ENCODE data around the gene PRICKLE1.

PRICKLE1 gene

GRCh38 chr12:42574851-42575266, 14.7 kb downstream of the PRICKLE1 start:
- DNase-seq (ENCODE audit: extremely low read depth, insufficient read length): no peak
- Histone ChIP-seq H3K36me3 (ENCODE audit: control insufficient read depth, insufficient read depth, low read length) (no peaks in the 10 kb centered on the region), H3K4me3 (replicated peaks; ENCODE audit: low read depth, low read length) (no peak overlapping the region), H3K27me3 (replicated peaks; ENCODE audit: control insufficient read depth, insufficient read depth, low read length) (no peaks in the 10 kb centered on the region)
- no peak for TF ChIP-seq CTCF (IDR thresholded peaks at IDR 0.05; ENCODE audit: insufficient read depth, low read length, poor library complexity, severe bottlenecking)

GRCh38 chr12:42571327-42572009, 18.1 kb downstream of the PRICKLE1 start:
- no peaks in the 10 kb centered on the region for H3K36me3 ChIP-seq (ENCODE audit: control insufficient read depth, insufficient read depth, low read length)
- no peak overlapping the region for H3K4me3 ChIP-seq (replicated peaks; ENCODE audit: low read depth, low read length)
- DNase-seq (ENCODE audit: extremely low read depth, insufficient read length): no peak
- TF ChIP-seq CTCF (IDR thresholded peaks at IDR 0.05; ENCODE audit: insufficient read depth, low read length, poor library complexity, severe bottlenecking): no peak
- H3K27me3 ChIP-seq (replicated peaks; ENCODE audit: control insufficient read depth, insufficient read depth, low read length): no peaks in the 10 kb centered on the region

GRCh38 chr12:42570076-42570475, 19.5 kb downstream of the PRICKLE1 start:
- no peak for DNase-seq (ENCODE audit: extremely low read depth, insufficient read length)
- Histone ChIP-seq H3K36me3 (ENCODE audit: control insufficient read depth, insufficient read depth, low read length) (no peaks in the 10 kb centered on the region), H3K27me3 (replicated peaks; ENCODE audit: control insufficient read depth, insufficient read depth, low read length) (no peaks in the 10 kb centered on the region), H3K4me3 (replicated peaks; ENCODE audit: low read depth, low read length) (no peak overlapping the region)
- TF ChIP-seq CTCF (IDR thresholded peaks at IDR 0.05; ENCODE audit: insufficient read depth, low read length, poor library complexity, severe bottlenecking): no peak

GRCh38 chr12:42568952-42569915, 20.3 kb downstream of the PRICKLE1 start:
- no peaks in the 10 kb centered on the region for H3K36me3 ChIP-seq (ENCODE audit: control insufficient read depth, insufficient read depth, low read length)
- H3K4me3 ChIP-seq (replicated peaks; ENCODE audit: low read depth, low read length): no peak overlapping the region
- H3K27me3 ChIP-seq (replicated peaks; ENCODE audit: control insufficient read depth, insufficient read depth, low read length): no peaks in the 10 kb centered on the region
- TF ChIP-seq CTCF (IDR thresholded peaks at IDR 0.05; ENCODE audit: insufficient read depth, low read length, poor library complexity, severe bottlenecking): peak; percentile 49
- no peak for DNase-seq (ENCODE audit: extremely low read depth, insufficient read length)

- no peaks in the 10 kb centered on the region for H3K36me3 ChIP-seq (ENCODE audit: control insufficient read depth, insufficient read depth, low read length)
- no peaks in the 10 kb centered on the region for H3K27me3 ChIP-seq (replicated peaks; ENCODE audit: control insufficient read depth, insufficient read depth, low read length)
- no peak overlapping the region for H3K4me3 ChIP-seq (replicated peaks; ENCODE audit: low read depth, low read length)
- TF ChIP-seq CTCF (IDR thresholded peaks at IDR 0.05; ENCODE audit: insufficient read depth, low read length, poor library complexity, severe bottlenecking): no peak
- no peak for DNase-seq (ENCODE audit: extremely low read depth, insufficient read length)
Observed at GRCh38 chr12:42565633-42566032, 23.9 kb downstream of the PRICKLE1 start.

Data from GM06990 (cell line).